CD4-positive, alpha-beta T cell (primary cell): ENCODE data around the gene RERE. TPM values are rescaled to one million over a fixed set of nuclear protein-coding genes. Genes with fewer than 3 reads are reported as not detected.

Experiments
- ATAC-seq: fragments of 200-7000 bp; cut with Tn5 transposase; one replicate; pipeline ENCODE4 v1.10.0; 2022; ENCODE audit warnings: mild to moderate bottlenecking; ENCODE audit not compliant: poor library complexity
- CTCF ChIA-PET: fragments of 350-600 bp; sonication (Branson Sonifier 250); formaldehyde crosslinking; loops from one replicate; lab custom pipeline; 2021; ENCODE audit warnings: antibody characterized with exemption, inconsistent platforms; lab: Charles Lee
- POLR2A ChIA-PET: fragments of 350-600 bp; sonication (Branson Sonifier 250); formaldehyde crosslinking; loops from one replicate; lab custom pipeline; 2021; ENCODE audit warnings: antibody characterized with exemption, inconsistent platforms; lab: Charles Lee
- DNase-seq, 14 experiments: peaks; one replicate each; pipeline ENCODE4 v3.0.0-alpha.2; 2013 to 2020; ENCODE audit warnings: mixed read lengths in 2 of 14
- H3K27ac ChIP-seq, 2 donors: one replicate each; pipeline versions ENCODE4 v1.5.1 to v1.7.0; 2013; ENCODE audit warnings: low read length in 2 of 2, low read depth in 1 of 2, mild to moderate bottlenecking in 1 of 2
- H3K27me3 ChIP-seq, 2 experiments: 1 replicate in 1 of 2; 2 replicates in 1 of 2; pipeline versions ENCODE4 v1.6.1 to v1.7.0; 2013; ENCODE audit warnings: low read length in 2 of 2, control low read depth in 1 of 2, mild to moderate bottlenecking in 1 of 2, moderate library complexity in 1 of 2; ENCODE audit not compliant: insufficient read depth in 2 of 2, control insufficient read depth in 1 of 2
- H3K36me3 ChIP-seq: one replicate; pipeline ENCODE4 v1.6.1; 2013; ENCODE audit warnings: low read length, control low read depth; ENCODE audit not compliant: insufficient read depth
- H3K4me1 ChIP-seq: one replicate; pipeline ENCODE4 v1.6.1; 2013; ENCODE audit warnings: low read length, control low read depth; ENCODE audit not compliant: insufficient read depth
- H3K4me3 ChIP-seq: one replicate; pipeline ENCODE4 v1.5.1; 2013; ENCODE audit warnings: mild to moderate bottlenecking, low read length, moderate library complexity
- H3K9me3 ChIP-seq, 2 experiments: 1 replicate in 1 of 2; 2 replicates in 1 of 2; pipeline versions ENCODE4 v1.6.1 to v1.7.0; 2013; ENCODE audit warnings: low read length in 2 of 2, mild to moderate bottlenecking in 2 of 2, control low read depth in 1 of 2, moderate library complexity in 1 of 2; ENCODE audit not compliant: control insufficient read depth in 1 of 2, insufficient read depth in 1 of 2
- H3K27ac Mint-ChIP-seq: one replicate; pipeline ENCODE4 v1.8.0; 2020; ENCODE audit warnings: mixed read lengths
- H3K27me3 Mint-ChIP-seq: one replicate; pipeline ENCODE4 v1.8.0; 2021; ENCODE audit warnings: mixed read lengths
- H3K36me3 Mint-ChIP-seq: one replicate; pipeline ENCODE4 v1.8.0; 2021; ENCODE audit warnings: low read depth, mixed read lengths
- H3K4me1 Mint-ChIP-seq: one replicate; pipeline ENCODE4 v1.8.0; 2021; ENCODE audit warnings: low read depth, mixed read lengths
- H3K4me3 Mint-ChIP-seq: one replicate; pipeline ENCODE4 v1.8.0; 2020; ENCODE audit warnings: mild to moderate bottlenecking, mixed read lengths
- H3K9me3 Mint-ChIP-seq: one replicate; pipeline ENCODE4 v1.8.0; 2020; ENCODE audit warnings: mixed read lengths
- intact Hi-C, 2 experiments: fragments of 100-400 bp; cut with DNase I in 1 of 2; cut with micrococcal nuclease in 1 of 2; formaldehyde crosslinking; loops; one replicate each; pipeline versions ENCODE4 v1.15.1 to v1.9.0; 2023 to 2025; cut with DNase I, micrococcal nuclease
- total RNA-seq, 174 experiments: library from RNA in 2 of 174; stranded (reverse) in 2 of 174; gene quantifications; one replicate each; pipeline ENCODE4 v1.2.3 and lab custom pipeline; 2021 to 2026
- TF ChIP-seq, protein P1 (sequence below): fragments of 200-600 bp; IDR thresholded peaks from one replicate; pipeline ENCODE4 v1.8.0; 2022; ENCODE audit warnings: antibody characterized with exemption, mild to moderate bottlenecking

The RERE gene
- total RNA-seq, 2 experiments from 2014 or later: 78.4 to 84.0 TPM

DNA sequence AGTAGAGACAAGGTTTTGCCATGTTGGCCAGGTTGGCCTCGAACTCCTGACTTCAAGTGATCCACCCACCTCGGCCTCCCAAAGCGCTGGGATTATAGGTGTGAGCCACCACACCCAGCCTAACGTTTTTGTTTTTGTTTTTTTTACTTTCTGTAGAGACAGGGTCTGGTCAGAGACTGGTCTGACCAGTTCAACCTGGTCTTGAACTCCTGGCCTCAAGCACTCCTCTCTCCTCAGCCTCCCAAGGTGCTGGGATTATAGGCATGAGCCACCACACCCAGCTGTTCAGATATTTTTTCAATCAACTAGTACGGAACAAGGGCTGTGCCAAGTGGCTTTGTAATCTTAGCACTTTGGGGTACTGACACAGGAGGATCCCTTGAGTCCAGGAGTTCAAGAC, 209.5 kb downstream of the RERE start:
- CTCF ChIA-PET: no interaction called here
- intact Hi-C loops: no loop called here

DNA sequence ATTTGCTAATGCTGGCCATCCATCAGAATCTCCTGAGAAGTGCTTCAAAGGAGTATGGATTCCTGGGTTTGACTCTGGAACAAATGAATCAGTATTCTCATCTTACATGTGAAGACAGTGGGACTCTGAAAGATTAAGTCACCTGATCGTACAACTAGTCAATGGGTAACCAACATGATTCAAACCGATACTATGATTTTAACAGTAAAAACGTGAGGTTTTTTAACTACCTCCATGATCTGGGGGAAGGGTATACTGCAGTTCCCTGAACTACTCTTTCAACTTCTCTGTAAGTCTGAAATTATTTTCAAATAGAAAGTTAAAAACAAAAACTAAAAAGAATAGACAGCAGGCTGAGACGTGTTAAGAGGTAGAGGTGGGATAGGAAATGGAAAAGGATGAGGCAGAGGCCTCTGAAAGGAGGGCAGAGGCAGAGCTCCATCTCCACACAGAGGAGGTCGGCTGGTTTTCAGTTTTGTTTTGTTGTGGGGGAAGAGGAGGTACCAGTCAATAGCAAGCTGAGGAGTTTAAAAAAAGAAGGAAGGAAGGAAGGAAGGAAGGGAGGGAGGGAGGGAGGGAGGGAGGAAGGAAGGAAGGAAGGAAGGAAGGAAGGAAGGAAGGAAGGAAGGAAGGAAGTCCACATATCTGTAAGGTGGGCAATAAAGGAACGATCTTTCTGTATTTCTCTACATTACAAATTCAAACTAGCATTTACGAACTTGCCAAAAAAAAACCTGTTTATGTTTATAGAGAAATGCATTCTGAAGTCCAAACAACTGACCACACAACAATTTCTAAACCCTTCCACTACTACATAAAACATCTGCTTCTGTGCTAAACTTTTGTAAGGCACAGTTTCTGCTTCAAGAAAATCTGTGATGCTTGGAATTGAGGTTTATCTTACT, 213.1 kb downstream of the RERE start:
- Histone ChIP-seq H3K27me3 (no peaks in the 10 kb centered on the region), H3K9me3 (no peaks in the 10 kb centered on the region), H3K36me3 (no peaks in the 10 kb centered on the region), H3K4me1 (peaks cover 23% of the 10 kb centered on the region), H3K4me3 (no peak overlapping the region), H3K27ac (peak overlapping the region in 1 of 2 donors; percentile 12)
- POLR2A ChIA-PET: interaction anchor here (1.2 kb wide), 1 partner anchor 35 kb away, joined by 3 read pairs; no protein-coding TSS in a partner anchor
- H3K36me3 Mint-ChIP-seq: no peaks in the 10 kb centered on the region
- intact Hi-C loops: no loop called here
- peak overlapping the region; percentile 70 for H3K27ac Mint-ChIP-seq
- H3K4me1 Mint-ChIP-seq: peaks cover 29% of the 10 kb centered on the region
- peak overlapping the region; percentile 54 for H3K4me3 Mint-ChIP-seq
- ATAC-seq (peak; percentile 48), DNase-seq (peak in 3 of 14 experiments; percentile 13 to 42 (median 22))
- no peaks in the 10 kb centered on the region for H3K9me3 Mint-ChIP-seq
- TF ChIP-seq, protein P1, sequence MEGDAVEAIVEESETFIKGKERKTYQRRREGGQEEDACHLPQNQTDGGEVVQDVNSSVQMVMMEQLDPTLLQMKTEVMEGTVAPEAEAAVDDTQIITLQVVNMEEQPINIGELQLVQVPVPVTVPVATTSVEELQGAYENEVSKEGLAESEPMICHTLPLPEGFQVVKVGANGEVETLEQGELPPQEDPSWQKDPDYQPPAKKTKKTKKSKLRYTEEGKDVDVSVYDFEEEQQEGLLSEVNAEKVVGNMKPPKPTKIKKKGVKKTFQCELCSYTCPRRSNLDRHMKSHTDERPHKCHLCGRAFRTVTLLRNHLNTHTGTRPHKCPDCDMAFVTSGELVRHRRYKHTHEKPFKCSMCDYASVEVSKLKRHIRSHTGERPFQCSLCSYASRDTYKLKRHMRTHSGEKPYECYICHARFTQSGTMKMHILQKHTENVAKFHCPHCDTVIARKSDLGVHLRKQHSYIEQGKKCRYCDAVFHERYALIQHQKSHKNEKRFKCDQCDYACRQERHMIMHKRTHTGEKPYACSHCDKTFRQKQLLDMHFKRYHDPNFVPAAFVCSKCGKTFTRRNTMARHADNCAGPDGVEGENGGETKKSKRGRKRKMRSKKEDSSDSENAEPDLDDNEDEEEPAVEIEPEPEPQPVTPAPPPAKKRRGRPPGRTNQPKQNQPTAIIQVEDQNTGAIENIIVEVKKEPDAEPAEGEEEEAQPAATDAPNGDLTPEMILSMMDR: no peak
- no peaks in the 10 kb centered on the region for H3K27me3 Mint-ChIP-seq
- CTCF ChIA-PET: interaction anchor here (0.6 kb wide), 1 partner anchor 751 kb away, joined by 3 read pairs; the partner anchor contains the start of gene UTS2

More for the DNA sequence above, 209.5 kb downstream of the RERE start:
- peaks cover 12% of the 10 kb centered on the region for H3K4me1 ChIP-seq
- TF ChIP-seq, protein P1: no peak
- H3K9me3 ChIP-seq: no peaks in the 10 kb centered on the region
- POLR2A ChIA-PET: no interaction called here
- H3K36me3 ChIP-seq: no peaks in the 10 kb centered on the region
- peaks cover under 1% of the 10 kb centered on the region for H3K36me3 Mint-ChIP-seq
- no peaks in the 10 kb centered on the region for H3K27me3 ChIP-seq
- no peak overlapping the region for H3K4me3 Mint-ChIP-seq
- no peaks in the 10 kb centered on the region for H3K9me3 Mint-ChIP-seq
- no peaks in the 10 kb centered on the region for H3K27me3 Mint-ChIP-seq
- H3K27ac Mint-ChIP-seq: no peak overlapping the region
- DNase-seq (no peak), ATAC-seq (no peak)
- H3K27ac ChIP-seq: no peak overlapping the region
- peaks cover 26% of the 10 kb centered on the region for H3K4me1 Mint-ChIP-seq
- no peak overlapping the region for H3K4me3 ChIP-seq

DNA sequence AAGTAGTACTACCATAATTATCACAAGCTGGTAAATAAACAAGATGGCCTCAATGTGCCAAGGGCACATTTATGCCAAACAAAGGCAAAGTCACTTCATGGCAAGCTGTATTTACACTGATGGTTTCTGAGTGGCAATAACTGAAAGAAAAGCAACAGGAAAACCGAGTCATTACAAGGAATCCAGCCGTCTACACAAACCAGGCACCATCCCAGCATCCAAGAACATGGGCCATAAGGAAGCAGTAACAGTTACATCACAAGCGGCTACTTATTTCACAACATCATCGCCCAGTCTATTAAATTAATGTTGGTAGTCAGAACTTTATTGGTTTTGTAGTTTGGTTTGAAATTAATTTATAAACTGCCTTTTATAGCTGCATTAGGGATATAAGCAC, 214.2 kb downstream of the RERE start:
- ATAC-seq (no peak), DNase-seq (no peak)
- Histone ChIP-seq H3K27me3 (no peaks in the 10 kb centered on the region), H3K36me3 (no peaks in the 10 kb centered on the region), H3K9me3 (no peaks in the 10 kb centered on the region), H3K4me1 (peaks cover 23% of the 10 kb centered on the region), H3K4me3 (no peak overlapping the region), H3K27ac (no peak overlapping the region)
- ChIA-PET CTCF (interaction anchor here (0.6 kb wide), 1 partner anchor 750 kb away, joined by 3 read pairs; the partner anchor contains the start of gene UTS2), POLR2A (interaction anchor here (0.8 kb wide), 1 partner anchor 78 kb away, joined by 3 read pairs; no protein-coding TSS in a partner anchor)
- H3K27me3 Mint-ChIP-seq: no peaks in the 10 kb centered on the region
- peaks cover 35% of the 10 kb centered on the region for H3K4me1 Mint-ChIP-seq
- peak overlapping the region; percentile 30 for H3K4me3 Mint-ChIP-seq
- no peaks in the 10 kb centered on the region for H3K36me3 Mint-ChIP-seq
- peak overlapping the region; percentile 70 for H3K27ac Mint-ChIP-seq
- H3K9me3 Mint-ChIP-seq: no peaks in the 10 kb centered on the region
- TF ChIP-seq, protein P1: no peak
- intact Hi-C loops: no loop called here
